Chondrocyte (in vitro differentiated cells): ENCODE data around the gene BTBD16. TPM values are rescaled to one million over a fixed set of nuclear protein-coding genes. Genes with fewer than 3 reads are reported as not detected.

Source experiments
- DNase-seq: peaks from one replicate; pipeline ENCODE4 v3.0.0; 2021; ENCODE audit warnings: mixed read lengths, low spot score
- H3K27ac Mint-ChIP-seq: one replicate; pipeline ENCODE4 v1.8.0; 2021; ENCODE audit warnings: mild to moderate bottlenecking, moderate library complexity, mixed read lengths; ENCODE audit not compliant: unreplicated experiment
- H3K27me3 Mint-ChIP-seq: 2 replicates; pipeline ENCODE4 v1.8.0; 2021; ENCODE audit warnings: low read depth, mixed read lengths
- H3K36me3 Mint-ChIP-seq: 2 replicates; pipeline ENCODE4 v1.8.0; 2021; ENCODE audit warnings: low read depth, mixed read lengths
- H3K4me1 Mint-ChIP-seq: 2 replicates; pipeline ENCODE4 v1.8.0; 2021; ENCODE audit warnings: low read depth, mild to moderate bottlenecking, mixed read lengths
- H3K4me3 Mint-ChIP-seq: one replicate; pipeline ENCODE4 v1.8.0; 2021; ENCODE audit warnings: mild to moderate bottlenecking, moderate library complexity, mixed read lengths; ENCODE audit not compliant: unreplicated experiment
- H3K9me3 Mint-ChIP-seq: 2 replicates; pipeline ENCODE4 v1.8.0; 2021; ENCODE audit warnings: low read depth, mixed read lengths
- CTCF ChIP-seq: fragments of 200-600 bp; sonication (generic); IDR thresholded peaks from 2 replicates; pipeline ENCODE4 v1.5.0; 2021; ENCODE audit warnings: antibody characterized with exemption, mild to moderate bottlenecking, moderate library complexity
- total RNA-seq: library from RNA; stranded (reverse); gene quantifications from 3 replicates; pipeline ENCODE4 v1.2.1, GENCODE V29; 2021

BTBD16 gene
- total RNA-seq, 1 donor from 2014 or later = 0.10 TPM

- peaks cover 4% of the 10 kb centered on the region for H3K27me3 Mint-ChIP-seq
- H3K9me3 Mint-ChIP-seq = peaks cover 2% of the 10 kb centered on the region
- no peaks in the 10 kb centered on the region for H3K36me3 Mint-ChIP-seq
- no peaks in the 10 kb centered on the region for H3K4me1 Mint-ChIP-seq
- H3K27ac Mint-ChIP-seq = no peak overlapping the region
- no peak for TF ChIP-seq CTCF
- DNase-seq = no peak
- no peak overlapping the region for H3K4me3 Mint-ChIP-seq
These were observed 79.8 kb downstream of the BTBD16 start for GRCh38 chr10:122350893-122351292.

GRCh38 chr10:122352817-122353525 lies 81.9 kb downstream of the BTBD16 start:
- no peak for DNase-seq
- Mint-ChIP-seq H3K4me3 (no peak overlapping the region), H3K27me3 (peaks cover 4% of the 10 kb centered on the region), H3K9me3 (no peaks in the 10 kb centered on the region), H3K4me1 (peaks cover 4% of the 10 kb centered on the region), H3K27ac (no peak overlapping the region), H3K36me3 (no peaks in the 10 kb centered on the region)
- TF ChIP-seq CTCF = no peak

- H3K27ac Mint-ChIP-seq = no peak overlapping the region
These were observed 83.3 kb downstream of the BTBD16 start for GRCh38 chr10:122354383-122354782.

GRCh38 chr10:122357685-122358084 lies 86.6 kb downstream of the BTBD16 start:
- no peak for TF ChIP-seq CTCF
- Mint-ChIP-seq H3K4me3 (no peak overlapping the region), H3K36me3 (peaks cover 2% of the 10 kb centered on the region), H3K4me1 (peaks cover 6% of the 10 kb centered on the region), H3K9me3 (peaks cover 9% of the 10 kb centered on the region), H3K27me3 (peaks cover 4% of the 10 kb centered on the region), H3K27ac (no peak overlapping the region)
- no peak for DNase-seq

More at GRCh38 chr10:122354383-122354782, 83.3 kb downstream of the BTBD16 start:
- no peak for TF ChIP-seq CTCF
- H3K27me3 Mint-ChIP-seq = peaks cover 4% of the 10 kb centered on the region
- H3K36me3 Mint-ChIP-seq = peaks cover 2% of the 10 kb centered on the region
- H3K4me3 Mint-ChIP-seq = no peak overlapping the region
- peaks cover 9% of the 10 kb centered on the region for H3K9me3 Mint-ChIP-seq
- H3K4me1 Mint-ChIP-seq = peaks cover 4% of the 10 kb centered on the region
- DNase-seq = no peak

GRCh38 chr10:122359621-122360020 lies 88.5 kb downstream of the BTBD16 start:
- Mint-ChIP-seq H3K27ac (no peak overlapping the region), H3K4me1 (peaks cover 24% of the 10 kb centered on the region), H3K9me3 (peaks cover 9% of the 10 kb centered on the region), H3K36me3 (peaks cover 2% of the 10 kb centered on the region), H3K27me3 (no peaks in the 10 kb centered on the region), H3K4me3 (no peak overlapping the region)
- TF ChIP-seq CTCF = no peak
- DNase-seq = no peak
